CD4-positive, alpha-beta T cell treated with Interleukin-15 for 4 hours (primary cell): ENCODE results near the gene CDYL2.

Source experiments
- DNase-seq: peaks from one replicate; pipeline ENCODE4 v3.0.0-alpha.2; 2020; ENCODE audit warnings: low spot score

Gene CDYL2

DNA sequence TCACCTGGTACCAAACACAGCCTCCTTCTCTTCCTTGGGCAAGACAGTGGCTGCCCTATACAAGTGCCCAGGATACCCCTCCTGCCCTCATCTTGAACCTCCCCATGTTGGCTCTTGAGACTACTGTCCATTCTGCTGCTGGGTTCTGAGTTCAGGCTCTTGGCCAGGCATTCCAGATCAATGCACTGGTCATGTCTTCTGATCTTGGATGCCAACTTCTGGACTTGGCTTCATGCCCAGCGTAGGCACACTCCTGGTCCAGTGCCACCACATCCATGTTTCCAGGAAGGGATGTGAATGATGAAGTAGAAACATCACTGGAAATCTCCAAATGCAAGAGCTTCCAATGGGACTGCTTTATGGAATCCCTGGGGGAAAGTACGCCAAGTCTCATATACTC is 212.1 kb downstream of the CDYL2 start:
- no peak for DNase-seq

DNA sequence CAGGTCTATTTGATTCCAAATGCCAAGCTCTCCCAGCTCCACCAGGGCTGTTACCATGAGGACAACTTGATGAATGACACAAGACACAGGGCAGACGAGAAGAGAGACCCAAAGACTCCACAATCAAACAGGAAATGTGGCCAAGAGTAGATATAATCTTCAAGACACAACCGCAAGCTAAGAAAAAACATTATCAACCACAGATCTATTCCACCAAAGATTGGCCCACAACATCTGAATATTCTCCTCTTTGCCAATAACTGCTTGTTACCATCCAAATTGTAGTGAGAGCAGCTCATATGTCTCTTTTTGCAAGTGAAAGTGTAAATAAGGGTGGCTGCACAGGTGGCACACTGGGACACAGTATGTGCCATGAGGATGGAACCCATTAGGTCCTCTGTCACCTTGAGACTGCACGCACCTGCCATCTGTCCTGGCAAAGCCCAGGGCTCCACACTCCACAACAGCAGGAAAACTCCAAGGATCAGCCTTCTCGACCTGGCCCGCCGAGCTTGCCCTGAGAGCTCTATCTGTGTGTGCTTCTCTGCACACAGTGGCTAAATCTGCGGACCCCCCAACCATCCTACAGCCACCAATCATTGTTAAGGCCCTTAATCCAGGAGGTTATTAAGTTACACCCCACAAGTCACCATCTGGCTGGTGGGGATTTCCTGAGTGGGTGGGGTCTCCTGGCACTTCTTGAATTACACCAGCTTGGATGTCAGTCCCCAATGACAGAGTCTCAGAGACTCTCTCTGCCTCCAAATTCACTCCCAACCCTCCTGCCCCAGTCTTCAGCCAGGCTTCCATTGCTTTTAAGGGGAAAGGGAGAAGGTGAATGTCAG is 213.1 kb downstream of the CDYL2 start:
- DNase-seq = peak; percentile 63

DNA sequence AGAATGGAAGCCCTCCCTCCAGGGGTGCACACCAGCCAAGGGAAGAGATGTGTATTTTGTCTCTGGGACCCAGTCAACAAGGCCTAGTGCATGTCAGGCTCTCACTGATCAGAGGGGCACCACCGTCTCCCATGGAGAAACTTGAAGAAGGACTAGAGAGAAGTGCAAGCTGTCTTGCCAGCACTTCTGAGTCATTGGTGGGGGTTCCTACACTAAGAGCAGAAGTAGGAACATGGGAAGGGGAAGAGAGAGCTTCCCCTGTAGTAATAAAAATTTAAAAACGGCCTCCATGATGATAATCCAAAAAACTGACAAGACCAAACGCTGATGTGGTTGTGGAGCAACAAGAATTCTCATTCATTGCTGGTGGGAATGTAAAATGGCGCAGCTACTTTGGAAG is 217.3 kb downstream of the CDYL2 start:
- DNase-seq = no peak

DNA sequence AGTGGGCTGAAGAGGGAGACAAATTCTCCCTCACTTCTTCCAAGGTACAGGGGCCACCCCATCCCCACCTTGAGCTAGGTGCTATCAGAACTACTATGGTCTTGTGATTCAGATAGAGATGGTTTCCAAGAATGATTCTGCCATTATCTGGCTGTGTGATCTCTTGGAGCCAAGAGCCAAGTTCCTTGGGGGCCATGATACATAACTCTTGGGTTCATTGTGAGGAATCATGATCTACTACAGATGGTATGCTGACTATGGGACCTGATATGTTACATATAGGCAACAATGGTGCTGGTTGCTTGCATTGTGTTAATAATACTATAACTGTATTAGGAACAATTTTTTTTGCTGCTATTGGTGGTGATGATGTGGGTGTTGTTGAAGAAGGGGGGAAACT is 217.9 kb downstream of the CDYL2 start:
- DNase-seq = no peak

DNA sequence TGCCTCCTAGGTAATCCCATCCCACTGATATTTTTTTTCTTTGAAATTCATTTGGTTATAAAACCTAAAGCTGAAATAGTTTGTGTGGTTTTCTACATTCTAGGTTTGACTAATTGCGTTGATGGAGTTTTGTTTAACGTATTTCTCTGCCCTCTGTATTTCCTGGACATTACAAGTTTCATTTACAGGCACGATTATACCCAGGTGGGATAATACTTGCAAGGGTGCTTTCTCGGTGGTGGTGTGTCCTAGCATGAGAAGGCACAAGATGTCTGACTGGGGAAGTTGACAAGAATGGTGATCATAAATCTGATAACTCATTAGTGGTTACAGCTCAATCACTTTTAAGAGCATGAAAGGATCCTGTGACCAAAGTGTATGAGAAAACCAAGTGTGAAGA is 218.6 kb downstream of the CDYL2 start:
- no peak for DNase-seq

DNA sequence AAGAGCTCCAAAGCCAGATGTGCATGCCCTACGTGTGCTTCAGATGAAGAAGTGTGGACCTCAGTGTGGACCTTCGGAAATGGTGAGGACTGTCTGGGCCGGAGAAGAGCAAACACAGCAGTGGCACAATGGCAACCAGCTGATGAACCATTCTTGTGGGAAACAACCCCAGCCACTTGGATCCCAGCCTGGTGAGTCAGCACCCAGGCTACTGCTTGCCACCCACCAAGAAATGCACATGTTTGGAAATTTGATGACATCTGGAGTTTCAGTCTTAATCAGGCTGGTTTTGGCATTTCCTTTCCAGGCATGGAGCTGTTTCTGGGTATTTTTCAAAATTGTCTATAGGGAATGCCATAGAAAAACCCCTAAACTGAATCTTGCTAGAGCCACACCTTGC is 220.9 kb downstream of the CDYL2 start:
- DNase-seq = no peak

DNA sequence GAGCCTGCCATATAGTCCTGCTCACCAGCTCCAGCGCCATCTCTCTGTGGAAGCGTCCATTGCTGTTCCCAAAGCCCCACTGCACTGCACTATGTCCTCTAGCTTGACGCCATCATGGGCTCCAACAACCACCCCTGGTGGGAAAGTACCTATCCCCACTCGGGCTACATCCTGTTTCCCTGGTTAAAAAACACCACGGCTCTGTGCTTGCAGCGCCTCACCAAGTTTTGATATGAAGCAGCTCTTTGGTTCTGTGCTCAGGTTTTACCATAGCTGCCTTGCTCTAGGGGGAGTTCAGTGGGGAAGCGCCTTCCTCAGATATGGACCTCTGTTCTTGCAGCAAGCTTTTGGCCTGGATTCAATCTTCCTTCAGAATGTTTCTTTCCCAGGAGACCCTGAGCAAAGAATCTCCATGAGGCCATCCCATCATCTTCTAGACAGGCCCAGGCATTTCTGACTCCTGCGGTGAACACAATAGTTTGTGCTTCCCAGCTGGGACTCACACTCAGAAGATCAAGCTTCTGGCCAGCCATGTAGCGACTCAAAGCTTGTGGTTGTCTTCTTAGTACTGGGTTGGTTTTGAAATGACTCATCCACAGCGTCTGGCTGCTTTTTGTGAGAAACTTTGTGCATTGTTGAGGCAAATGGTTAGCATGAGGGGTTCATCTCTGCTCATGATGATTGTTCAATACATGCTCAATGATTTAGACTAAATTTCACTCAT is 224.1 kb downstream of the CDYL2 start:
- peak; percentile 81 for DNase-seq

DNA sequence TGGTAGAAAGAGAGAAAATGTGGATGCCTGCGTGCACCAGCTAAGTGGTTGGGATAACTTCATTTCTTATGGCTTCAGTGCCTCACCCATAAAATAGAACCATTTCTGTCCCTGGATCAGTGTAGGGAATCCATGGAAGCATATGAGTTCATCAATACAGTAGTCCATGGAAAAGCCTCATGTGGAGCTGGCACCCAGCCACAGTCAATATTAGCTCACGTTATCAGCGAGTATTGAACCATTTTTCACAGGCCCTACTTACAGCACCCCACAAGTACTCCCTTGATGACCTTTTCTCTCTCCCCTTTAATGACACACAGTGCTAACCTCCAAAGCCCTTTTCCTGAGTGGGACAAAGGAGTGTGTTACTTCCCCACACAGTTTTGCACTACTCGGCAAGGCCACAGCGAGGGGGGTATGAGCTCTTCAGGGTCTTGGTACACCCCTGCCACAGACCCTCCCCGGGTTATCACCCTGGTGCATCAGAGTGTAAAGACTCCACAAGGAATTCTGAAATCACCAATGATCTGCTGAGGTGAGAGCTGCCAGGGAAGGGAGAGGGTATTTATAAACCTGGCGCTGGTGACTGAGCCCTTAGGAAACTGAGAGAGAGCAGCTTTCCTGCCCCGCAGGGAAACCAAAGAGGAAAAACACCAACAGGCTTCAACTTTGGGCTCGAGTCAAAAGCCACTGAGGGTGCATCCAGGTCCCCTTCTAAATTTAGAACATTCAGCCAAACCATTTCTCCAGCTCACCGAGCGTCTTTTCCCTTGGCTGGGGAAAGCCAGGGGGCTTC is 226.7 kb downstream of the CDYL2 start:
- no peak for DNase-seq

DNA sequence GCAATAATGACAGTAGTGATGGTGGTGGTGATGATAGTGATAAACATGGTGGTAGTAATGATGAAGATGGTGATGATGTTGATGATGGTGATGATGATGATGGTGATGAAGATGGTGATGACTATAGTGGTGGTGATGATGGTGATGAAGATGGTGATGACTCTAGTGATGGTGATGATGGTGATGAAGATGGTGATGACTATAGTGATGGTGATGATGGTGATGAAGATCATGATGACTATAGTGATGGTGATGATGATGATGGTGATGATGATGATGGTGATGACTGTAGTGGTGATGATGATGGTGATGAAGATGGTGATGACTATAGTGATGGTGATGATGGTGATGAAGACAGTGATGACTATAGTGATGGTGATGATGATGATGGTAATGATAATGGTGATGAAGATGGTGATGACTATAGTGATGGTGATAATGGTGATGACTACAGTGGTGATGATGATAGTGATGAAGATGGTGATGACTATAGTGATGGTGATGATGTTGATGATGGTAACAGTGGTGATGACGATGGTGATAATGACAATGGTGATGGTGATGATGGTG is 228.0 kb downstream of the CDYL2 start:
- no peak for DNase-seq

DNA sequence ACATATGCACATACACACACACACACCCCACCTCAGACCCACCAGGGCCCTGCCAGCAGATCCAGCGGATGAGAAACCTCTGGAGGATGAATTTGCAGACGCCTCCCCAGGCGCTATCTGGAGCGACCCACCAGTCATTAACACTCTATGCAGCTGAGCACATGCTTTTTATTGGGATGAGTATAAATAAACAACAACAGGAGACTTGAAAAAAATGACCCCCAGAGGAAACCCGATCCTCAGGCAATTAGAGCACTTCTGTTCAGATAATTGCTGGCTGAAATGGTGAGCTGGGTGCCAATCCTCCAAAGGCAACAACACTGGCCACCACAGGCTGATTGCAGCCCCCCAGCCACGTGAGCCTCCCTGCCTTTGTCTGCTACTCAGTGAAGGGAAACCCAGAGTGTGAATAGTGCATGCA is 230.7 kb downstream of the CDYL2 start:
- DNase-seq = no peak

DNA sequence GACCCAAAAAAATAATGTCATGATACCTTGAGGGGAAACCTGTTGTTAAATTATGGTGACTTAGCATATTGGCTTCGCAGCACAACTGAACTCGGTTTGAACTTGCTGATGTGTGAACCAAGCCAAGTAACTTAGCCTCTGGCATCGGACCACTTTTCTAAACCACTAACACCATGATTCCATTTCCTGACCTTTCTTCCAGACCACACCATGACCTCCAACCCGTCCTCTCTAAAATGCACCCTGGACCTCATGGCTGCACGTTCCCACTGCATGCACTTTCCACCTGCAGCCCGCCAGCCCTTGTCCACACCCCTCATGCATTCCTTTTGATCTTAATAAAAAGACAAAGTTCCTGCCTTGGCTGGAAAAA is 234.3 kb downstream of the CDYL2 start:
- DNase-seq = no peak

DNA sequence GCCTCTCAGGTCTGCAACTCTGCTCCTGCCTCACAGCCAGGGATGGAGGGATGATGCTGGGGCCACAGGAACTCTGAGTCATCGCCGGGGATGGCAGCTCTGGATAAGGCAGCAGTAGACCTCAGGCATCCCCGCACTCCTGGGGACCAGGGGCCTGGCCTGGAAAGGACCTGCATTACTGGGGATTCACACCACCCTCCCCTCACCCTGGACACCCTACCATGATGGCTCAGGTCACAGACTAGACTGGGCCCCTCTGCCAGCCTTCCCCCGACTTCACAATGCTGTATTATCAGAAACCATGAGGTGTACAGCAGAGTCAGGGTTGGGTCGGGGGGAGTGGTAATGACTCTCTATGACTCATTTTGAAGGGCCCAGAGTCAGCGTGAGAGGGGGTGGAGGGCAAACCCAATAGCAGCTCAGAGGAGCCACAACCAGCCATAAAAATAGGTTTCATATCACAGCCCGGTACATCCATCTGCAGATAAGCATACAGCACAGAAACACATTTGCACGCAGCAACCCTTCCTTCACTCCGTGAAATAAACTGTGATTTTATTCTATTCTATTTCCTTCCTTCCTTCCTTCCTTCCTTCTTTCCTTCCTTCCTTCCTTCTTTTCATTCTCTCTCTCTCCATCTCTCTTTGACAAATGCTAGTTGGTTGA is 234.8 kb downstream of the CDYL2 start:
- peak; percentile 74 for DNase-seq

DNA sequence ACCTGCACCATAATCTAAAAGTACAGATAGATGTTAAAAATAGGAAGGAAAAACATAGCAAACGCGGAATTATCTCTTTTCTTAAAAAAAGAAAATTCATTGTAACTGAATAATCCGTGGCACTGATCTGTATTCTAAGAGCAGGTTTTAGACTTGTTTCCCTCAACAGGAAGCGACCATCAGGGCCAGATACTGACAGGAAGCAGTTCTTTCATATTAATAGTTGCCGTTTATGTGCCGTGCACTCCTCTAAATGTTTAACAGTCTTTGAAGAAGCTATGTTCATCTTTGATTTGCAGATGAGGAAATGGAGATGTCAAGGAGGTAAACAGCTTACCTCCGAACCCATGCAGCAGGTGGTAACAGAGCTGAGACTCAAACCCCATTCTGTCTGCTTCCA is 240.0 kb downstream of the CDYL2 start:
- DNase-seq = no peak

DNA sequence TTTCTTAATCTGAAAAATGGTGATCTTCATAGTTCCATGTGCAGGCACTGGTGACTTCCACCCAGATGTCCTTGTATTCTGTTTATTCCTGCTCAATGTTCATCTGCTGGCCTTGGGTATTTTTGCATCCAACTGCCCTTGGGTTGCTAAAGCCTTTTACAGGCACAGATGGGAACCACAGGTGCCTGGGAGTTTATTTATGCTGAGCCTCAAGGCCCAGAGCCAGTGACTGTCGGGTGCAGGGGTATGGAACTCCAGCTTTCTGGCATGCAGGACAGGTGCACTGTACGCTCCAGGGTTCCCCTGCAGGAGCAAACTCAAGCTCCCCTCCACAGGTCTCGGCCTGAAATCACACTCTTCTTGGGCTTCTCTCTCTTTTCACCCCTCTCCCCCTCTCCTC is 241.3 kb downstream of the CDYL2 start:
- no peak for DNase-seq

DNA sequence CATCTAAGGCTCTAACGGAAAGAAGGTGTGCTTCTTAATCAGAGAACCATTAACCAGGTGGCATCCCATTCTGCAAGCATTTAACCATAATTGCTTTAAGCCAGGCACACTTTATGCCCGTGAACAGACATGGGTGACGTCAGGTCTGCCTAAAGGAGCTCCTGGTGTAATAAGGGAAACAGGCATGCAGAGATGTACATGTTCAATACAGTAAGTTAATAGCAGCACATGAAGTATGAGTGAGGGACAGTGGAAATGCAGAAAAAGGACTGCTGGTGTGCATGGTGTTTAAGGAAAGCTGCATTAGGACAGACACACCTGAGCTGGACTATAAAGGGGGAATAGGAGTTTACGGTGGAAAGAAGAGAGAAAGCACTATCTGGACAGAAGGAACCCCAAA is 245.0 kb downstream of the CDYL2 start:
- no peak for DNase-seq

DNA sequence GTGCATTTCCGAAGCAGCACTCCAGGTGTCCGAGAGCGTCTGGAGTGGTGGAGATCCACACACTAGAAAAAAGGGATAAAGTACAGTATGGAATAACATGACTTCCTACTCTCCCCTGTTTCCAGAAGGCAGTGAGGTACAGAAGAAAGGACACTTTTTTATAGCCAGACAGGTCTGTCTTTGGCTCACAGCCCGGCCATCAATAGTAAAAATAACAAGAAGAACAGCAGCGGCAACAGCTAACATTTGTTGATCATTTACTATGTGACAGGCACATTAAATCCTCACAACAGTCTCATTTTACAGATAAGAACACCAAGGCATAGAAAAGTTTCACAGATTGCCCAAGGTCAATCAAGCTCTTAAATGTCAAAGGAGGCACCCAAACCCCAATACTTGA is 247.4 kb downstream of the CDYL2 start:
- no peak for DNase-seq

DNA sequence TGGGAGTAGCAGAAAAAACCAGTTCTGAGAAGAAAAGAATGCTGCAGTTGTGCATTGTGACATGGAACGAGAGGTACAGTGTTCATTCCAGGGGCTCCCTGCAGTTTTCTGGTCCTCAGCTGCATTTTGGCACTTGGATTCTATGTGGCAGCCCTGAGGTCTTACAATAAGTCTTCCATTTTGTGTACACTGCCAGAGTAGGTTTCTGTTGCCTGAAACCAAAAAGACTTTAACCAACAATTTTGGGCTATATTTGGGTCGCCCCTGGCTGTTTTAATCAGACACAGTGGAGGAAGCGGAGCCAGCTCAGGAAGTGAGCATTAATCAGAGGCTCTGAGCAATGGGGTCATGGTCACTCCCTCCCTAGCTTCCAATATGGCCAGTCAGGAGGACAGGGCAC is 247.9 kb downstream of the CDYL2 start:
- no peak for DNase-seq

DNA sequence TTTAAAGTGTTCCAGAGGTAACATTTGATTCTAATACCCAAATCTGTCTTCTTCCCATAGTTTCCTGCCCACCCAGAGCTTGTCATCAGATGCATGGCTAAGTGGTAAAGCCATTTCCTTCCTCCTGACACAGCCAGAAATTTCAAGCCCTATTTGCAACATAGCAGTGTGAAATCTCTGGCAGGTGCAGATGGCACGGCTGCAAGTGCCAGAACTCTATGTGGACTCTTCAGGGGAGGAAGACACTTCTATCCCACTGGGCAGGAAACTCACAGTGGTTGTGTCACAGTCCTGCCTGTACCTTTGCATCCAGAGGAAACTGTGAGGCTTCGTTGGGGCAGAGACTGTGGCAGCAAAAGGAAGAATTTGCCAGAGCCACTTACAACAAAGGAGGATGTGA is 250.4 kb downstream of the CDYL2 start:
- no peak for DNase-seq

DNA sequence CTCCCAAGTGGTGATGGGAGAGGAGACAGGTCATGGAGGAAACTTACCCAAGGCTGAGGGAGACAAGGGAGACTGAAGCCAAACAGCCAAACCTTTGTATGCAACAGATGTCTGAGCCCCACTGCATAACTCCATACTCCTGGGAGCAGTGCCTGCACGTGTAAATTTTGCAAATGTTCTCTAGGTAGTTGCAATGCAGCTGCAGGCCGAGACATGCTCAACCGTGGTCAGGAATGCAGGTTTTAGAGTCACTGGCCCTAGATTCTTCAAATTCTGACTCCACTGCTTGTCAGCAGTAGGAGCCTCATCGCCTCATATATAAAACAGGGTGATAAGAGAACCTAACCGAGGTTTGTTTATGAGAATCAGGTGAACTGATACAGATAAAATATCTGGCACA is 252.1 kb downstream of the CDYL2 start:
- no peak for DNase-seq
